ENCODE measurements around the gene AP3B1. TPM values are rescaled to one million over a fixed set of nuclear protein-coding genes. Genes with fewer than 3 reads are reported as not detected.

AP3B1 gene
- total and polyA plus RNA-seq, 2 experiments from 2014 or later, result 32.1 to 46.3 TPM

- TF ChIP-seq EZH2phosphoT487 (IDR thresholded peaks at IDR 0.05; ENCODE audit: unreplicated experiment) (no peak), NANOG (IDR thresholded peaks at IDR 0.05; ENCODE audit: borderline replicate concordance) (no peak), ZNF462 (CRISPR knock-in tag; IDR thresholded peaks at IDR 0.05) (no peak), STAT1 (IDR thresholded peaks at IDR 0.05; ENCODE audit: unreplicated experiment) (no peak), ZNF331 (CRISPR knock-in tag; IDR thresholded peaks at IDR 0.05; ENCODE audit: low read depth) (no peak), CREB1 (CRISPR knock-in tag; IDR thresholded peaks at IDR 0.05; ENCODE audit: low read depth) (no peak), JUNB (IDR thresholded peaks at IDR 0.05; ENCODE audit: unreplicated experiment) (no peak), EZH2 (IDR thresholded peaks at IDR 0.05; ENCODE audit: low read depth, unreplicated experiment) (no peak), ZNF114 (CRISPR knock-in tag; IDR thresholded peaks at IDR 0.05) (no peak), POLR2AphosphoS5 (IDR thresholded peaks at IDR 0.05; ENCODE audit: low read depth) (no peak), CTCF (conservative IDR thresholded peaks at IDR 0.05; ENCODE audit: low read depth in 2 of 2) (no peak), REST (IDR thresholded peaks at IDR 0.05; ENCODE audit: unreplicated experiment) (no peak)
- no peaks in the 10 kb centered on the region for H3K79me2 ChIP-seq (replicated peaks; ENCODE audit: insufficient read depth)
- no peaks in the 10 kb centered on the region for H3K9me2 ChIP-seq (ENCODE audit: insufficient read depth)
- no peak for DNase-seq (ENCODE audit: low spot score)
- H4K20me1 ChIP-seq (replicated peaks; ENCODE audit: insufficient read depth), result no peaks in the 10 kb centered on the region
- no peak overlapping the region for H3K27ac ChIP-seq (ENCODE audit: low read depth)
- no peaks in the 10 kb centered on the region for H3K4me1 ChIP-seq (ENCODE audit: insufficient read depth)
- Mint-ChIP-seq H3K4me3 (no peak overlapping the region), H3K27ac (no peak overlapping the region), H3K36me3 (ENCODE audit: low read depth) (peaks cover 42% of the 10 kb centered on the region), H3K27me3 (ENCODE audit: insufficient read depth, low read depth, poor library complexity) (peaks cover 3% of the 10 kb centered on the region), H3K4me1 (no peaks in the 10 kb centered on the region), H3K9me3 (peaks cover 8% of the 10 kb centered on the region; the same call in 1 of the 3 replicates)
- H3K36me3 ChIP-seq (ENCODE audit: insufficient read depth), result peaks cover 16% of the 10 kb centered on the region
- H3K4me3 ChIP-seq, result no peak overlapping the region
- no peaks in the 10 kb centered on the region for H3F3A ChIP-seq (replicated peaks; ENCODE audit: low read depth)
- no peak for ATAC-seq
- H3K4me2 ChIP-seq, result no peak overlapping the region
- no peak overlapping the region for H2AFZ ChIP-seq
- no peaks in the 10 kb centered on the region for H3K27me3 ChIP-seq (ENCODE audit: insufficient read depth)
Observed at GRCh38 chr5:78151594-78152271, 142.8 kb downstream of the AP3B1 start.

Measured in GM23338 (cell line).